HG02840 (cell line): Measurements from ENCODE around the gene INPP5D.
"Not testable (repeated sequence)": the region's sequence is repeated elsewhere in the genome, so short reads cannot be mapped to it uniquely, and the experiment has no call there.

ENCODE experiments used
- ATAC-seq: cut with Tn5 transposase; IDR thresholded peaks from one replicate; pipeline ENCODE4 v1.9.1; 2021; ENCODE audit warnings: mild to moderate bottlenecking, moderate library complexity, moderate number of reproducible peaks; ENCODE audit not compliant: unreplicated experiment, low FRiP score

The INPP5D gene

GRCh38 chr2:233164967-233165366 is 104.8 kb downstream of the INPP5D start:
- no peak for ATAC-seq

DNA sequence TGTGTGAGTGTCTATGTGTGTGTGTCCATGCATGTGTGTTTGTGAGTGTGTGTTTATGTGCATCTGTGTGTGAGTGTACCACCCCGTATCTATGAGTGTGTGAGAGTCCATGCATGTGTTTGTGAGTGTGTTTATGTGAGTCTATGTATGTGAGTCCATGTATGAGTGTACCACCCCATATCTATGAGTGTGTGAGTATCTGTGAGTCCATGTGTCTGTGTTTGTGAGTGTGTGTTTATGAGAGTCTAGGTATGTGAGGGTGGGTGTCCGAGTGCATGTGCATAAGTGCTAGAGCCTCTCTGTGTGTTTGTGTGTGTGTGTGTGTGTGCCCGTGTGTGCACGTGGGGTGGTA is 105.4 kb downstream of the INPP5D start:
- ATAC-seq, result no peak

- no peak for ATAC-seq
Observed at GRCh38 chr2:233165895-233166661, 105.9 kb downstream of the INPP5D start.

- no peak for ATAC-seq
Observed at GRCh38 chr2:233168445-233168844, 108.3 kb downstream of the INPP5D start.

DNA sequence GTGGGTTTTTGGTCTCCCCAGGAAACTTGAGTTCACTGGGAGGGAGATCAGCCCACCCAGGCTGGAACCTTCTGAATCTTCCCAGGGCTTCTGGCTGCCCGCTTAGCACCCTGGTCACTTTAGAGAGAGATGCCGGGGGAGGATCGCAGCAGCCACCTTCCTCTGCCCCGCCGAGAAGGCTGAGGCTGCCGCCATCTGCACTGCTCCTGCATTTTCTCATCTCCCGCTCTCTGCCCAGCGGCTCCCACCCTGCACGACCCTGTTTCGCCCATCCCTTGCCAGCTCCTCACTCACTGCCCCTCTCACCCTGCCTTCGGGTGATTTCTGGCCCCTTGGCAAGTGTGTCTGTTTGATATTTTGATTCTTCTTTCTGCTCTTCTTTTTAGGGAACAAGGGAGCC is 108.8 kb downstream of the INPP5D start:
- no peak for ATAC-seq

- no peak for ATAC-seq
Observed at GRCh38 chr2:233171344-233171743, 111.2 kb downstream of the INPP5D start.

DNA sequence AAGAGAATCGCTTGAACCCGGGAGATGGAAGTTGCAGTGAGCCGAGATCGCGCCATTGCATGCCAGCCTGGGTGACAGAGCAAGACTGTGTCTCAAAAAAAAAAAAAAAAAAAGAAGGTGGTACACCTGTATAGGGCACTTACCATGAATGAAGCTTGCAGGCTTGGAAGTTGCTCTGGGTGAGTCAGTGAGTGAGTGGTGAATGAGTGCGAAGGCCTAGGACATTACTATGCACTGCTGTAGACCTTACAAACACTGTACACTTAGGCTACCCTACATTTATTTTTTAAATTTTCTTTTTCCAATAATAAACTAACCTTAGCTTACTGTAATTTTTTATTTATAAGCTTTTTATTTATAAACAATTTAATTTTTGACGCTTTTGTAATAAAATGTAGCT is 113.0 kb downstream of the INPP5D start:
- no peak for ATAC-seq

DNA sequence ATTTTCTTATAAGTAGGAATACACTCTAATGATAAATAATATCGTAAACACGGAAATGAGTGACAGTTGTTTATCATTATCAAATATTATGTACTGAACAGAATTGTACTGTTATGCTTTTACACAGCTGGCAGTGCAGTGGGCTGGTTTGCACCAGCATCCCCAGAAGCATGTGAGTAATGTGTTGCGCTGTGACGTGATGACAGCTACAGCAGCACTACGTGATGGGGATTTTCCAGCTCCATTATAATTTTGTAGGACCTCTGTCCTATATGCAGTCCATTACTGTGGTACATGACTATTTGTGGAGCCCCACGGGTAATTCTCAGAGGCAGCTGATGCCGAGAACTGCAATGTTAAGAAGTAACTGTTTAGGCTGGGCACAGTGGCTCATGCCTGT is 114.0 kb downstream of the INPP5D start:
- no peak for ATAC-seq

- ATAC-seq, result no peak
Observed at GRCh38 chr2:233178994-233179847, 119.1 kb downstream of the INPP5D start.

GRCh38 chr2:233179848-233180366 is 119.8 kb downstream of the INPP5D start:
- no peak for ATAC-seq

- no peak for ATAC-seq
Observed at GRCh38 chr2:233183869-233184418, 123.8 kb downstream of the INPP5D start.

GRCh38 chr2:233184669-233185068 is 124.5 kb downstream of the INPP5D start:
- ATAC-seq, result no peak

DNA sequence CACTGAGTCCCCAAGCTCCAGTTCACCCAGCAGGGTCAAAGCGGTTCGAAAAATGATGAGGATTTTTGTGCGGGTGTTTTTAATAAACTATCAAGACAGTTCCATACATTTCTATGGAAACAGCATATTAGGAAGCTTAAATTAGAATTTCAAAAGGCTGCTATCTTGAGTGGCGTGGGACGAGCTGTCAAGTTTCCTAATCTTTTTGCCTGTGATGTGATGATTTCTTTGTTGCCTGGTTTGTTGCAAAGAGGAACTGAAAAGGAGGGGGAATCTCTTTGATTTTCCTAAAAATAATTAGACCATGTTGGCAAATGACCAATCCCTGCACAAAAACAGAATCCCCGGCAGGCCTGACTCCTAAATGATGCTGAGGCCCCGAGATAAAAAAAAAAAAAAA is 125.2 kb downstream of the INPP5D start:
- ATAC-seq, result no peak

- ATAC-seq, result no peak
Observed at GRCh38 chr2:233185963-233186362, 125.8 kb downstream of the INPP5D start.

DNA sequence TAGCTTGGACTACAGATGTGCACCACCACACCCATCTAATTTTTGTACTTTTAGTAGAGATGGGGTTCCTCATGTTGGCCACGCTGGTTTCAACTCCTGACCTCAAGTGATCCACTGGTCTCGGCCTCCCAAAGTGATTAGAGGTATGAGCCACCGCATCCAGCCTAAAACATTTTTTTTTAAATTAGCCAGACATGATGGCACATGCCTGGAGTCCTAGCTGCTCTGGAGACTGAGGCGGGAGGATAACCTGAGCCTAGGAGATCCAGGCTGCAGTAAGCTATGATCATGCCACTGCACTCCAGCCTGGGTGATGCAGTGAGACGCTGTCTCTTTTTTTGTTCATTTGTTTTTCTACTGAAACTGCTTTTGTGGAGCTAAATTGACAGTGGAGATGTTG is 126.7 kb downstream of the INPP5D start:
- ATAC-seq, result no peak

- ATAC-seq, result no peak
Observed at GRCh38 chr2:233189025-233189424, 128.9 kb downstream of the INPP5D start.

GRCh38 chr2:233191016-233191415 is 130.9 kb downstream of the INPP5D start:
- ATAC-seq, result not testable (repeated sequence)

DNA sequence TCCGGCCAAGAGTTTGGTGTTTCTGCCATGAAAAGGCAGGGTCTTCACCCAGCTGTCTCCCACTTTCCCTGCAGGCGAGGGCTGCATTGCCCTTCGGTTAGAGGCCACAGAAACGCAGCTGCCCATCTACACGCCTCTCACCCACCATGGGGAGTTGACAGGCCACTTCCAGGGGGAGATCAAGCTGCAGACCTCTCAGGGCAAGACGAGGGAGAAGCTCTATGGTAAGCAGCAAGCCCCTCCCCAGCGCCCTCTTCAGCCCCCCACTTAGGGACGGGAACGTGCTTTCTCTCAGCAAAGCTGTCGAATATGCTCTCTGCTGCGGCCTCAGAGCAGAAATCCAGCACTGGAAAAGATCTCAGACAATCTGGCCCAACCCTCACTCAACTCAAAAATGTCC is 133.6 kb downstream of the INPP5D start:
- no peak for ATAC-seq

- no peak for ATAC-seq
Observed at GRCh38 chr2:233195027-233195426, 134.9 kb downstream of the INPP5D start.

GRCh38 chr2:233197022-233197421 is 136.9 kb downstream of the INPP5D start:
- no peak for ATAC-seq

DNA sequence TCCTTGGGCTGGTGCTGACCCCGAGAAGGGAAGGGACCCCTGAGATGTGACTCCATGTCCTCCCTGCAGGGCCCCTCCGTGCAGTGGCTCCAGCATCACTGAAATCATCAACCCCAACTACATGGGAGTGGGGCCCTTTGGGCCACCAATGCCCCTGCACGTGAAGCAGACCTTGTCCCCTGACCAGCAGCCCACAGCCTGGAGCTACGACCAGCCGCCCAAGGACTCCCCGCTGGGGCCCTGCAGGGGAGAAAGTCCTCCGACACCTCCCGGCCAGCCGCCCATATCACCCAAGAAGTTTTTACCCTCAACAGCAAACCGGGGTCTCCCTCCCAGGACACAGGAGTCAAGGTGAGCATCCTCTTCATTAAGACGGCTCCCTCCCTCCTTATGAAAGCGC is 137.9 kb downstream of the INPP5D start:
- no peak for ATAC-seq
